HepG2 (cell line): Measurements from ENCODE around the gene SH3PXD2A. TPM values are rescaled to one million over a fixed set of nuclear protein-coding genes. Genes with fewer than 3 reads are reported as not detected.

Experiments
- ATAC-seq: fragments of 200-7000 bp; cut with Tn5 transposase; 3 replicates; pipeline ENCODE4 v1.9.1; 2020; ENCODE audit warnings: mild to moderate bottlenecking, moderate library complexity
- BruUV-seq: library from RNA; stranded (reverse); fragments of 400-500 nt; replicated peaks from 2 replicates; lab custom pipeline; 2021; lab: Mats Ljungman, UMichigan
- CTCF ChIA-PET: fragments of 300-600 bp; formaldehyde crosslinking; extraction: SDS; loops from one replicate; lab custom pipeline; 2021; ENCODE audit warnings: low total read pairs, inconsistent platforms, low intra/inter-chr PET ratio; lab: Yijun Ruan, JAX
- POLR2A ChIA-PET: fragments of 350-600 bp; sonication (Branson Sonifier 250); formaldehyde crosslinking; loops from one replicate; lab custom pipeline; 2020; ENCODE audit warnings: antibody characterized with exemption, inconsistent platforms; lab: Yijun Ruan, JAX
- DNase-seq: peaks from one replicate; pipeline ENCODE4 v3.0.0-alpha.2; 2015; ENCODE audit warnings: low spot score
- FAIRE-seq: peaks from 3 replicates; lab custom pipeline; 2011; peaks lifted over from hg19 to GRCh38; lab: Jason Lieb, UNC
- H2AFZ ChIP-seq: one replicate; pipeline ENCODE4 v1.6.1; 2011; ENCODE audit warnings: low read length, inconsistent platforms
- H3K27ac ChIP-seq: fragments of 300-600 bp; 3 replicates; pipeline ENCODE4 v1.8.0; 2011; ENCODE audit warnings: mixed run types, mild to moderate bottlenecking, mixed read lengths, low read length, inconsistent platforms; ENCODE audit not compliant: insufficient read depth; ENCODE audit errors: extremely low read length
- H3K27me3 ChIP-seq, 2 experiments: fragments of 200-600 bp in 1 of 2; 2 replicates in 1 of 2; 3 replicates in 1 of 2; pipeline versions ENCODE4 v1.6.0 to v1.8.0; 2011; ENCODE audit warnings: low read length in 2 of 2, mild to moderate bottlenecking in 2 of 2, moderate library complexity in 2 of 2, inconsistent platforms in 1 of 2; ENCODE audit not compliant: insufficient read depth in 2 of 2, control insufficient read depth in 1 of 2
- H3K36me3 ChIP-seq, 2 experiments: fragments of 200-600 bp in 1 of 2; replicated peaks in 1 of 2; 2 replicates in 1 of 2; 3 replicates in 1 of 2; pipeline versions ENCODE4 v1.5.1 to v1.8.0; 2011; ENCODE audit warnings: low read length in 2 of 2, inconsistent platforms in 1 of 2; ENCODE audit not compliant: insufficient read depth in 2 of 2, control insufficient read depth in 1 of 2
- H3K4me1 ChIP-seq: 2 replicates; pipeline ENCODE4 v1.5.1; 2012; ENCODE audit warnings: low read length, inconsistent platforms; ENCODE audit not compliant: insufficient read depth
- H3K4me2 ChIP-seq: 2 replicates; pipeline ENCODE4 v1.6.0; 2011; ENCODE audit warnings: low read depth, low read length, inconsistent platforms
- H3K4me3 ChIP-seq, 3 experiments: fragments of 200-600 bp in 1 of 3; sonication (generic), shearing (Covaris generic) in 1 of 3; replicated peaks in 1 of 3; 2 replicates each; pipeline ENCODE4 v1.5.1; 2011 to 2016; ENCODE audit warnings: low read length in 3 of 3, inconsistent platforms in 2 of 3, low read depth in 2 of 3, mild to moderate bottlenecking in 2 of 3, control low read depth in 1 of 3, mixed read lengths in 1 of 3; ENCODE audit not compliant: insufficient read depth in 1 of 3
- H3K79me2 ChIP-seq: one replicate; pipeline ENCODE4 v1.6.1; 2011; ENCODE audit warnings: low read length, inconsistent platforms; ENCODE audit not compliant: insufficient read depth
- H3K9ac ChIP-seq: 2 replicates; pipeline ENCODE4 v1.6.0; 2011; ENCODE audit warnings: mild to moderate bottlenecking, low read depth, low read length, inconsistent platforms; ENCODE audit not compliant: insufficient read depth
- H3K9me3 ChIP-seq: 2 replicates; pipeline ENCODE4 v1.5.1; 2012; ENCODE audit warnings: mild to moderate bottlenecking, low read length
- H4K20me1 ChIP-seq: 2 replicates; pipeline ENCODE4 v1.6.0; 2011; ENCODE audit warnings: inconsistent platforms, mild to moderate bottlenecking, low read length, moderate library complexity; ENCODE audit not compliant: insufficient read depth
- GMEB1 ChIP-seq: sonication (generic); formaldehyde crosslinking; IDR thresholded peaks from 2 replicates; pipeline ENCODE4 v1.5.1; 2020; ENCODE audit warnings: missing genetic modification reagents, mild to moderate bottlenecking, borderline replicate concordance
- HOXA9 ChIP-seq: sonication (generic); formaldehyde crosslinking; IDR thresholded peaks from 2 replicates; pipeline ENCODE4 v1.8.1; 2022; ENCODE audit warnings: missing genetic modification reagents, mild to moderate bottlenecking, moderate library complexity, borderline replicate concordance
- MAFK ChIP-seq, 2 experiments: IDR thresholded peaks in 1 of 2; conservative IDR thresholded peaks in 1 of 2; 2 replicates each; pipeline ENCODE4 v1.6.1; 2011; ENCODE audit warnings: improper control_type of control experiment in 2 of 2, low read length in 2 of 2
- RFX1 ChIP-seq: fragments of 450-650 bp; IDR thresholded peaks from 2 replicates; pipeline ENCODE4 v1.6.1; 2017
- SAFB2 ChIP-seq: sonication (generic); formaldehyde crosslinking; IDR thresholded peaks from 2 replicates; pipeline ENCODE4 v1.5.1; 2020; ENCODE audit warnings: missing genetic modification reagents, low read depth, mild to moderate bottlenecking, borderline replicate concordance
- SMAD1 ChIP-seq: sonication (generic); formaldehyde crosslinking; IDR thresholded peaks from 2 replicates; pipeline ENCODE4 v1.4.0; 2020; ENCODE audit warnings: missing genetic modification reagents, low read depth, mild to moderate bottlenecking, borderline replicate concordance
- SRY ChIP-seq: sonication (generic); formaldehyde crosslinking; IDR thresholded peaks from 2 replicates; pipeline ENCODE4 v1.8.0; 2022; ENCODE audit warnings: mild to moderate bottlenecking, missing genetic modification reagents
- ZNF30 ChIP-seq: sonication (generic); formaldehyde crosslinking; IDR thresholded peaks from 2 replicates; pipeline ENCODE4 v1.5.0; 2020; ENCODE audit warnings: mild to moderate bottlenecking, missing genetic modification reagents
- ZNF468 ChIP-seq: sonication (generic); formaldehyde crosslinking; IDR thresholded peaks from 2 replicates; pipeline ENCODE4 v1.8.0; 2022; ENCODE audit warnings: mild to moderate bottlenecking, moderate library complexity, missing genetic modification reagents
- ZNF564 ChIP-seq: sonication (generic); formaldehyde crosslinking; IDR thresholded peaks from 2 replicates; pipeline ENCODE4 v1.8.1; 2023; ENCODE audit warnings: mild to moderate bottlenecking, missing genetic modification reagents
- WGBS: methylation state at CpG from one replicate; pipeline ENCODE4 v1.1.6; 2017; ENCODE audit warnings: low lambda C conversion rate; 5-methylcytosine and 5-hydroxymethylcytosine counted together
- in situ Hi-C: cut with HindIII; loops from 2 replicates; pipeline ENCODE4 v1.10.0; 2017; ENCODE audit warnings: low pct_unique_long_range_greater_than_20kb; ENCODE audit not compliant: extremely low pct_ligation_motif_present
- intact Hi-C: fragments of 100-400 bp; cut with micrococcal nuclease; formaldehyde crosslinking; loops from one replicate; pipeline ENCODE4 v1.10.0; 2022; ENCODE audit not compliant: unreplicated experiment
- polyA plus RNA-seq, 8 experiments: library from polyadenylated mRNA; depleted of rRNA in 3 of 8; stranded (reverse) in 7 of 8; unstranded in 1 of 8; fragments of >200 nt; fragmentation: Illumina TruSeq in 4 of 8; extraction: Trizol in 4 of 8; gene quantifications; 2 replicates each; pipeline versions ENCODE4 v1.2.1 to v1.2.3, GENCODE V29; 2011 to 2016; ENCODE audit warnings: low read depth in 4 of 8, missing spikeins in 1 of 8, mixed read lengths in 1 of 8; ENCODE audit not compliant: insufficient read depth in 1 of 8
- total RNA-seq, 5 experiments: library from RNA; depleted of rRNA; stranded (reverse); fragments of >200 nt; fragmentation: Illumina TruSeq; extraction: Trizol; gene quantifications; 2 replicates each; pipeline ENCODE4 v1.2.3, GENCODE V29; 2016; ENCODE audit warnings: low read depth in 1 of 5

The SH3PXD2A gene
- total and polyA plus RNA-seq, 2 of the 13 experiments (the other 11 are each of a cell fraction or from before 2014, with no cell fraction given), result 11.1 to 11.3 TPM

- Histone ChIP-seq H3K79me2 (no peaks in the 10 kb centered on the region), H3K27ac (no peak overlapping the region), H2AFZ (no peak overlapping the region), H3K9ac (no peak overlapping the region), H3K4me3 (no peak overlapping the region), H3K36me3 (peaks cover 35 to 75% of the 10 kb centered on the region in 2 experiments; a peak in 4 of 5 replicates), H3K4me1 (no peaks in the 10 kb centered on the region), H3K4me2 (no peak overlapping the region), H4K20me1 (0 out of 2 replicates have a peak, but pooled peaks cover 2% of the 10 kb centered on the region), H3K27me3 (no peaks in the 10 kb centered on the region), H3K9me3 (no peaks in the 10 kb centered on the region)
- ChIA-PET POLR2A (no interaction called here), CTCF (no interaction called here)
- no peak for ATAC-seq
- no peak for DNase-seq
- in situ Hi-C loops, result no loop called here
- no TSS peak for BruUV-seq
- FAIRE-seq, result no peak
- no peak for TF ChIP-seq MAFK (conservative IDR thresholded peaks at IDR 0.05 in 1 of 2, IDR thresholded peaks at IDR 0.05 in 1 of 2; ENCODE audit: low read length in 2 of 2)
- TF ChIP-seq HOXA9 (CRISPR knock-in tag), result no peak
- no peak for TF ChIP-seq SMAD1 (CRISPR knock-in tag)
- TF ChIP-seq SRY (CRISPR knock-in tag), result no peak
- no peak for TF ChIP-seq ZNF30 (CRISPR knock-in tag)
- TF ChIP-seq ZNF564 (CRISPR knock-in tag), result no peak
- 92% methylated on average over 6 of the region's 6 CpGs for WGBS
- intact Hi-C loops, result no loop called here
Measured at GRCh38 chr10:103733045-103733419, 122.3 kb downstream of the SH3PXD2A start.

GRCh38 chr10:103732339-103733044 lies 122.9 kb downstream of the SH3PXD2A start:
- Histone ChIP-seq H3K27ac (no peak overlapping the region), H3K4me2 (no peak overlapping the region), H3K4me3 (no peak overlapping the region), H3K9me3 (no peaks in the 10 kb centered on the region), H3K27me3 (no peaks in the 10 kb centered on the region), H3K36me3 (peaks cover 33 to 75% of the 10 kb centered on the region in 2 experiments; a peak in 4 of 5 replicates), H3K4me1 (no peaks in the 10 kb centered on the region), H3K79me2 (no peaks in the 10 kb centered on the region), H3K9ac (no peak overlapping the region), H2AFZ (no peak overlapping the region), H4K20me1 (0 out of 2 replicates have a peak, but pooled peaks cover 2% of the 10 kb centered on the region)
- ChIA-PET CTCF (no interaction called here), POLR2A (no interaction called here)
- BruUV-seq, result no TSS peak
- no peak for ATAC-seq
- intact Hi-C loops (no loop called here), in situ Hi-C loops (no loop called here)
- no peak for FAIRE-seq
- no peak for DNase-seq
- WGBS, result 98% methylated on average over 14 of the region's 14 CpGs
- TF ChIP-seq RFX1 (no peak), ZNF468 (CRISPR knock-in tag) (no peak), GMEB1 (CRISPR knock-in tag) (no peak), SAFB2 (CRISPR knock-in tag) (no peak)
